ENCODE results near the gene C5orf24. TPM values are rescaled to one million over a fixed set of nuclear protein-coding genes. Genes with fewer than 3 reads are reported as not detected.

The C5orf24 gene
- total and polyA plus RNA-seq, 2 donors (not counting 1 experiment from before 2014, with no cell fraction given), result 13.0 to 38.2 TPM

DNA sequence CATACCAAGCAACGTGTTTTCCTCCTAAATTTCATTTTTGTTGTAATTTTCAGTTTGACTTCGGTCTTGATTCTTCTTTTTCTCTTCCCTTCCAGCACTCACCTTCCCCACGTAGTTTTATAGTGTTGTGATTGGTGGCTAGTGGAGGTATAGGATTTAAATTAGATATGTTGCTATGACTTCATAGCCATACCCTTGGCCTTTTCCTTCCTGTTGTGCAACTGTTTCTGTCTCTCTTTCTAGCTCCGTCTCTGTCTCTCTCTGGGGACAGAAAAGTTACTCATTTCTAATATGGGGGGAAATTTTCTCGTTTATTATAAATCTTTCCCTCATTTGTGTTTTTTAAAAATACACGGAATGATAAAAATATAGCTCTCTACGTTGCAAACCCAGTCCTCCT, 20.6 kb upstream of the C5orf24 start:
- Mint-ChIP-seq H3K4me3 (no peak overlapping the region), H3K27ac (no peak overlapping the region), H3K27me3 (no peaks in the 10 kb centered on the region), H3K4me1 (peaks cover 5% of the 10 kb centered on the region), H3K9me3 (ENCODE audit: insufficient read depth) (no peaks in the 10 kb centered on the region)
- no peaks in the 10 kb centered on the region for H3K79me2 ChIP-seq (ENCODE audit: control insufficient read depth, insufficient read depth, low read length)
- 86% methylated on average over 1 of the region's 7 CpGs for WGBS (ENCODE audit: insufficient coverage)
- DNase-seq, result no peak
- H3K27ac ChIP-seq (ENCODE audit: low read length in 2 of 2), result no peak overlapping the region
- no peaks in the 10 kb centered on the region for H3K4me1 ChIP-seq (ENCODE audit: control insufficient read depth in 2 of 2, insufficient read depth in 2 of 2, low read length in 2 of 2)
- H2AFZ ChIP-seq (ENCODE audit: insufficient read depth, low read depth, low read length, poor library complexity, severe bottlenecking), result no peak overlapping the region
- ChIA-PET POLR2A (no interaction called here), CTCF (interaction anchor here (1.2 to 1.3 kb wide), 2 partner anchors 26 to 77 kb away, joined by 4 read pairs; no protein-coding TSS in a partner anchor)
- peaks cover 14 to 37% of the 10 kb centered on the region in 2 experiments for H3K36me3 ChIP-seq (replicated peaks in 1 of 2; ENCODE audit: control extremely low read depth in 1 of 2, control insufficient read depth in 1 of 2, extremely low read depth in 1 of 2, insufficient read depth in 2 of 2, low read length in 1 of 2)
- no peaks in the 10 kb centered on the region for H3K9me3 ChIP-seq (ENCODE audit: control extremely low read depth in 1 of 3, control insufficient read depth in 2 of 3, insufficient read depth in 1 of 3, low read length in 2 of 3)
- H3K4me2 ChIP-seq (replicated peaks; ENCODE audit: low read depth, low read length, poor library complexity, severe bottlenecking), result no peak overlapping the region
- intact Hi-C loops (cut with micrococcal nuclease), result no loop called here
- no peaks in the 10 kb centered on the region for H4K20me1 ChIP-seq (ENCODE audit: control insufficient read depth, insufficient read depth, low read length, poor library complexity, severe bottlenecking)
- TF ChIP-seq, protein P1, sequence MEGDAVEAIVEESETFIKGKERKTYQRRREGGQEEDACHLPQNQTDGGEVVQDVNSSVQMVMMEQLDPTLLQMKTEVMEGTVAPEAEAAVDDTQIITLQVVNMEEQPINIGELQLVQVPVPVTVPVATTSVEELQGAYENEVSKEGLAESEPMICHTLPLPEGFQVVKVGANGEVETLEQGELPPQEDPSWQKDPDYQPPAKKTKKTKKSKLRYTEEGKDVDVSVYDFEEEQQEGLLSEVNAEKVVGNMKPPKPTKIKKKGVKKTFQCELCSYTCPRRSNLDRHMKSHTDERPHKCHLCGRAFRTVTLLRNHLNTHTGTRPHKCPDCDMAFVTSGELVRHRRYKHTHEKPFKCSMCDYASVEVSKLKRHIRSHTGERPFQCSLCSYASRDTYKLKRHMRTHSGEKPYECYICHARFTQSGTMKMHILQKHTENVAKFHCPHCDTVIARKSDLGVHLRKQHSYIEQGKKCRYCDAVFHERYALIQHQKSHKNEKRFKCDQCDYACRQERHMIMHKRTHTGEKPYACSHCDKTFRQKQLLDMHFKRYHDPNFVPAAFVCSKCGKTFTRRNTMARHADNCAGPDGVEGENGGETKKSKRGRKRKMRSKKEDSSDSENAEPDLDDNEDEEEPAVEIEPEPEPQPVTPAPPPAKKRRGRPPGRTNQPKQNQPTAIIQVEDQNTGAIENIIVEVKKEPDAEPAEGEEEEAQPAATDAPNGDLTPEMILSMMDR (IDR thresholded peaks at IDR 0.05), result no peak
- no peak for TF ChIP-seq EZH2 (IDR thresholded peaks at IDR 0.05; ENCODE audit: borderline replicate concordance, insufficient read depth, low read depth, low read length, poor library complexity, severe bottlenecking)
- H3K4me3 ChIP-seq (ENCODE audit: control extremely low read depth in 1 of 5, extremely low read depth in 1 of 5, insufficient read depth in 1 of 5, low read depth in 2 of 5, low read length in 4 of 5), result no peak overlapping the region
- no peak overlapping the region for H3K9ac ChIP-seq (ENCODE audit: low read length)
- H3K27me3 ChIP-seq (replicated peaks in 1 of 4; ENCODE audit: control extremely low read depth in 1 of 4, control insufficient read depth in 3 of 4, insufficient read depth in 4 of 4, low read length in 3 of 4), result no peaks in the 10 kb centered on the region
- ATAC-seq (ENCODE audit: low read depth), result no peak

DNA sequence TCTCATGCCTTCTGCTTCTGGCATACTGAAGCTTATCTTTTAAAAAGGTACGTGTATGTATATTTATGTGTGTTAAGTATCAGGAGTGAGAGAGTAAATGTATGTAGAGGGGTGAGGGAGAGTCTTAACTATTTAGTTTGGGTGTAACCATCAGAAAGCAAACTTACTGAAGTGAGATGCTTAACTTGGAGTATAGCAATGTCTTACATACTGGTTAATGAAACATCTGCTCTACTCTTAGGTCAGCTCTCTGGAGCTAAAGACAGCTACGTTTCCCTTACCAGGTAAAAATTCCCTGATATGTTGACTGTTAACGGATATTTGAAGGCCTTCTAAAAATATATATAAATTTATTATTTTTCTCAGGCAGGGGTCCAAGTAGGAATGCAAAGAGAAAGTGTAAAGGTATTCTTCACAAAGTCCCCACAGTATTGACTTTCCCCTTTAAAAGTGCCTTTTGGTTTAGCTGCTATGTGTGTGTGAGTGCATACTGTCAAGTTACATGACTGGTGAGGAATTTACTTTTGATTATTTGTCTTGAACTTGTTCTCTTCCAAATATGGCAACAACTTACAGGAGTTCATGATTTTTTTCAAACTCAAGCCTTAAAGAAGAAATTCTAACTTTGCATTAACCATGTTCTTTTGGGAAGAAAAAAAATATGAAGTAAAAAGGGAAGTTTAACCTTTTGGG, 12.3 kb upstream of the C5orf24 start:
- no peaks in the 10 kb centered on the region for H3K9me3 Mint-ChIP-seq (ENCODE audit: insufficient read depth)
- no peak overlapping the region for H2AFZ ChIP-seq (ENCODE audit: insufficient read depth, low read depth, low read length, poor library complexity, severe bottlenecking)
- CTCF ChIA-PET, result no interaction called here
- no peaks in the 10 kb centered on the region for H3K4me1 ChIP-seq (ENCODE audit: control insufficient read depth in 2 of 2, insufficient read depth in 2 of 2, low read length in 2 of 2)
- no peaks in the 10 kb centered on the region for H3K79me2 ChIP-seq (ENCODE audit: control insufficient read depth, insufficient read depth, low read length)
- H3K36me3 ChIP-seq (replicated peaks in 1 of 2; ENCODE audit: control extremely low read depth in 1 of 2, control insufficient read depth in 1 of 2, extremely low read depth in 1 of 2, insufficient read depth in 2 of 2, low read length in 1 of 2), result peaks cover 2 to 9% of the 10 kb centered on the region in 2 experiments
- POLR2A ChIA-PET, result interaction anchor here (0.5 kb wide), 1 partner anchor 20 kb away, joined by 6 read pairs; no protein-coding TSS in a partner anchor
- no peak overlapping the region for H3K27ac Mint-ChIP-seq
- H3K27me3 Mint-ChIP-seq, result no peaks in the 10 kb centered on the region
- H4K20me1 ChIP-seq (ENCODE audit: control insufficient read depth, insufficient read depth, low read length, poor library complexity, severe bottlenecking), result no peaks in the 10 kb centered on the region
- H3K4me3 ChIP-seq (ENCODE audit: control extremely low read depth in 1 of 5, extremely low read depth in 1 of 5, insufficient read depth in 1 of 5, low read depth in 2 of 5, low read length in 4 of 5), result no peak overlapping the region
- H3K9me3 ChIP-seq (ENCODE audit: control extremely low read depth in 1 of 3, control insufficient read depth in 2 of 3, insufficient read depth in 1 of 3, low read length in 2 of 3), result no peaks in the 10 kb centered on the region
- intact Hi-C loops (cut with micrococcal nuclease), result no loop called here
- no peak overlapping the region for H3K4me2 ChIP-seq (replicated peaks; ENCODE audit: low read depth, low read length, poor library complexity, severe bottlenecking)
- ATAC-seq (ENCODE audit: low read depth), result no peak
- no peaks in the 10 kb centered on the region for H3K4me1 Mint-ChIP-seq
- no CpG with 5 or more reads among the region's 3 CpGs for WGBS (ENCODE audit: insufficient coverage)
- TF ChIP-seq, protein P1 (IDR thresholded peaks at IDR 0.05), result no peak
- no peak for TF ChIP-seq EZH2 (IDR thresholded peaks at IDR 0.05; ENCODE audit: borderline replicate concordance, insufficient read depth, low read depth, low read length, poor library complexity, severe bottlenecking)
- H3K4me3 Mint-ChIP-seq, result no peak overlapping the region
- H3K27me3 ChIP-seq (replicated peaks in 1 of 4; ENCODE audit: control extremely low read depth in 1 of 4, control insufficient read depth in 3 of 4, insufficient read depth in 4 of 4, low read length in 3 of 4), result no peaks in the 10 kb centered on the region
- no peak for DNase-seq
- no peak overlapping the region for H3K9ac ChIP-seq (ENCODE audit: low read length)
- H3K27ac ChIP-seq (ENCODE audit: low read length in 2 of 2), result no peak overlapping the region
